Dermis blood vessel endothelial cell (primary cell): ENCODE measurements around the gene MYO7A. TPM values are rescaled to one million over a fixed set of nuclear protein-coding genes. Genes with fewer than 3 reads are reported as not detected.

Experiments
- DNase-seq: peaks from one replicate; pipeline ENCODE4 v3.0.0; 2010
- total RNA-seq: library from RNA; depleted of rRNA; stranded (reverse); fragments of >200 nt; gene quantifications from 2 replicates; pipeline ENCODE4 v1.2.3, GENCODE V29; 2014

MYO7A gene
- total RNA-seq, 1 donor from 2014 or later = 8.7 TPM

GRCh38 chr11:77112641-77113381 lies 15.2 kb upstream of the MYO7A start:
- DNase-seq = no peak

- DNase-seq = peak; percentile 62
These were observed 14.5 kb upstream of the MYO7A start for GRCh38 chr11:77113382-77114088.

GRCh38 chr11:77114089-77114463 lies 14.0 kb upstream of the MYO7A start:
- no peak for DNase-seq

GRCh38 chr11:77115181-77115611 lies 12.8 kb upstream of the MYO7A start:
- peak; percentile 25 for DNase-seq

- no peak for DNase-seq
These were observed 12.1 kb upstream of the MYO7A start for GRCh38 chr11:77115956-77116355.

- no peak for DNase-seq
These were observed 10.6 kb upstream of the MYO7A start for GRCh38 chr11:77117492-77117891.

- DNase-seq = no peak
These were observed 10.0 kb upstream of the MYO7A start for GRCh38 chr11:77118086-77118485.

GRCh38 chr11:77118971-77119370 lies 9.1 kb upstream of the MYO7A start:
- no peak for DNase-seq

GRCh38 chr11:77119531-77119936 lies 8.5 kb upstream of the MYO7A start:
- no peak for DNase-seq

- DNase-seq = no peak
These were observed 7.5 kb upstream of the MYO7A start for GRCh38 chr11:77120571-77120970.

GRCh38 chr11:77121096-77121640 lies 6.9 kb upstream of the MYO7A start:
- no peak for DNase-seq

- DNase-seq = no peak
These were observed 6.0 kb upstream of the MYO7A start for GRCh38 chr11:77121876-77122575.

GRCh38 chr11:77122576-77123212 lies 5.4 kb upstream of the MYO7A start:
- no peak for DNase-seq

GRCh38 chr11:77123591-77123990 lies 4.5 kb upstream of the MYO7A start:
- DNase-seq = no peak

GRCh38 chr11:77124041-77124440 lies 4.0 kb upstream of the MYO7A start:
- no peak for DNase-seq

- DNase-seq = no peak
These were observed 3.6 kb upstream of the MYO7A start for GRCh38 chr11:77124488-77124887.

- no peak for DNase-seq
These were observed 2.9 kb upstream of the MYO7A start for GRCh38 chr11:77125191-77125590.

GRCh38 chr11:77125695-77126094 lies 2.4 kb upstream of the MYO7A start:
- no peak for DNase-seq

- DNase-seq = no peak
These were observed 1.8 kb upstream of the MYO7A start for GRCh38 chr11:77126156-77126775.

GRCh38 chr11:77126861-77127234 lies 1.2 kb upstream of the MYO7A start:
- DNase-seq = no peak

GRCh38 chr11:77127235-77127911 lies 673 bp upstream of the MYO7A start:
- DNase-seq = peak; percentile 51
